ENCODE data around the gene POMT1. TPM values are rescaled to one million over a fixed set of nuclear protein-coding genes. Genes with fewer than 3 reads are reported as not detected.

Gene POMT1
- total and polyA plus RNA-seq, 2 experiments from 2014 or later: 20.2 to 32.4 TPM

DNA sequence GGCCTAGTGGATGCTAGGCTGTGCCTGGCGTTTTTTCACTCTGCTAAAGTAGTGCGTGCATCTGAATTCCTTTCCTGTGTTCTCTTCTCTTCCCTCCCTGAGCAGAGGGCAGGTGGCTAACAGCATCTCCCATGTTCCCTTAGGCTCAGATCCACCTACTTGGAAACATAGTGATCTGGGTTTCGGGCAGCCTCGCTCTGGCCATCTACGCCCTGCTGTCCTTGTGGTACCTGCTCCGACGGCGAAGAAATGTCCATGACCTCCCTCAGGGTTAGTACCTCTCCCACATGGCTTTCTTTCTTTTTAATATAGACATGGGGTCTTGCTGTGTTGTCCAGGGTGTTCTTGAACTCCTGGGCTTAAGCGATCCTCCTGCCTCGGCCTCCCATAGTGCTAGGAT, 18.5 kb downstream of the POMT1 start:
- Histone ChIP-seq H3K79me2 (replicated peaks; ENCODE audit: insufficient read depth) (no peaks in the 10 kb centered on the region), H2AFZ (no peak overlapping the region), H3F3A (replicated peaks; ENCODE audit: low read depth) (peaks cover 9% of the 10 kb centered on the region; the same call in 1 of the 2 replicates), H3K4me2 (no peak overlapping the region), H3K27ac (ENCODE audit: low read depth) (no peak overlapping the region), H3K36me3 (ENCODE audit: insufficient read depth) (peaks cover 8% of the 10 kb centered on the region), H3K9me2 (ENCODE audit: insufficient read depth) (no peaks in the 10 kb centered on the region), H3K27me3 (ENCODE audit: insufficient read depth) (no peaks in the 10 kb centered on the region), H3K4me1 (ENCODE audit: insufficient read depth) (no peaks in the 10 kb centered on the region), H4K20me1 (replicated peaks; ENCODE audit: insufficient read depth) (no peaks in the 10 kb centered on the region; the same call in 1 of the 2 replicates), H3K4me3 (no peak overlapping the region)
- TF ChIP-seq, protein P1, sequence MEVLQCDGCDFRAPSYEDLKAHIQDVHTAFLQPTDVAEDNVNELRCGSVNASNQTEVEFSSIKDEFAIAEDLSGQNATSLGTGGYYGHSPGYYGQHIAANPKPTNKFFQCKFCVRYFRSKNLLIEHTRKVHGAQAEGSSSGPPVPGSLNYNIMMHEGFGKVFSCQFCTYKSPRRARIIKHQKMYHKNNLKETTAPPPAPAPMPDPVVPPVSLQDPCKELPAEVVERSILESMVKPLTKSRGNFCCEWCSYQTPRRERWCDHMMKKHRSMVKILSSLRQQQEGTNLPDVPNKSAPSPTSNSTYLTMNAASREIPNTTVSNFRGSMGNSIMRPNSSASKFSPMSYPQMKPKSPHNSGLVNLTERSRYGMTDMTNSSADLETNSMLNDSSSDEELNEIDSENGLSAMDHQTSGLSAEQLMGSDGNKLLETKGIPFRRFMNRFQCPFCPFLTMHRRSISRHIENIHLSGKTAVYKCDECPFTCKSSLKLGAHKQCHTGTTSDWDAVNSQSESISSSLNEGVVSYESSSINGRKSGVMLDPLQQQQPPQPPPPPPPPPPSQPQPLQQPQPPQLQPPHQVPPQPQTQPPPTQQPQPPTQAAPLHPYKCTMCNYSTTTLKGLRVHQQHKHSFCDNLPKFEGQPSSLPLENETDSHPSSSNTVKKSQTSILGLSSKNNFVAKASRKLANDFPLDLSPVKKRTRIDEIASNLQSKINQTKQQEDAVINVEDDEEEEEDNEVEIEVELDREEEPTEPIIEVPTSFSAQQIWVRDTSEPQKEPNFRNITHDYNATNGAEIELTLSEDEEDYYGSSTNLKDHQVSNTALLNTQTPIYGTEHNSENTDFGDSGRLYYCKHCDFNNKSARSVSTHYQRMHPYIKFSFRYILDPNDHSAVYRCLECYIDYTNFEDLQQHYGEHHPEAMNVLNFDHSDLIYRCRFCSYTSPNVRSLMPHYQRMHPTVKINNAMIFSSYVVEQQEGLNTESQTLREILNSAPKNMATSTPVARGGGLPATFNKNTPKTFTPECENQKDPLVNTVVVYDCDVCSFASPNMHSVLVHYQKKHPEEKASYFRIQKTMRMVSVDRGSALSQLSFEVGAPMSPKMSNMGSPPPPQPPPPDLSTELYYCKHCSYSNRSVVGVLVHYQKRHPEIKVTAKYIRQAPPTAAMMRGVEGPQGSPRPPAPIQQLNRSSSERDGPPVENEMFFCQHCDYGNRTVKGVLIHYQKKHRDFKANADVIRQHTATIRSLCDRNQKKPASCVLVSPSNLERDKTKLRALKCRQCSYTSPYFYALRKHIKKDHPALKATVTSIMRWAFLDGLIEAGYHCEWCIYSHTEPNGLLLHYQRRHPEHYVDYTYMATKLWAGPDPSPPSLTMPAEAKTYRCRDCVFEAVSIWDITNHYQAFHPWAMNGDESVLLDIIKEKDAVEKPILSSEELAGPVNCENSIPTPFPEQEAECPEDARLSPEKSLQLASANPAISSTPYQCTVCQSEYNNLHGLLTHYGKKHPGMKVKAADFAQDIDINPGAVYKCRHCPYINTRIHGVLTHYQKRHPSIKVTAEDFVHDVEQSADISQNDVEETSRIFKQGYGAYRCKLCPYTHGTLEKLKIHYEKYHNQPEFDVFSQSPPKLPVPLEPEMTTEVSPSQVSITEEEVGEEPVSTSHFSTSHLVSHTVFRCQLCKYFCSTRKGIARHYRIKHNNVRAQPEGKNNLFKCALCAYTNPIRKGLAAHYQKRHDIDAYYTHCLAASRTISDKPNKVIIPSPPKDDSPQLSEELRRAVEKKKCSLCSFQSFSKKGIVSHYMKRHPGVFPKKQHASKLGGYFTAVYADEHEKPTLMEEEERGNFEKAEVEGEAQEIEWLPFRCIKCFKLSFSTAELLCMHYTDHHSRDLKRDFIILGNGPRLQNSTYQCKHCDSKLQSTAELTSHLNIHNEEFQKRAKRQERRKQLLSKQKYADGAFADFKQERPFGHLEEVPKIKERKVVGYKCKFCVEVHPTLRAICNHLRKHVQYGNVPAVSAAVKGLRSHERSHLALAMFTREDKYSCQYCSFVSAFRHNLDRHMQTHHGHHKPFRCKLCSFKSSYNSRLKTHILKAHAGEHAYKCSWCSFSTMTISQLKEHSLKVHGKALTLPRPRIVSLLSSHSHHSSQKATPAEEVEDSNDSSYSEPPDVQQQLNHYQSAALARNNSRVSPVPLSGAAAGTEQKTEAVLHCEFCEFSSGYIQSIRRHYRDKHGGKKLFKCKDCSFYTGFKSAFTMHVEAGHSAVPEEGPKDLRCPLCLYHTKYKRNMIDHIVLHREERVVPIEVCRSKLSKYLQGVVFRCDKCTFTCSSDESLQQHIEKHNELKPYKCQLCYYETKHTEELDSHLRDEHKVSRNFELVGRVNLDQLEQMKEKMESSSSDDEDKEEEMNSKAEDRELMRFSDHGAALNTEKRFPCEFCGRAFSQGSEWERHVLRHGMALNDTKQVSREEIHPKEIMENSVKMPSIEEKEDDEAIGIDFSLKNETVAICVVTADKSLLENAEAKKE (CRISPR knock-in tag; IDR thresholded peaks at IDR 0.05): no peak
- TF ChIP-seq STAT1 (IDR thresholded peaks at IDR 0.05; ENCODE audit: unreplicated experiment) (no peak), POLR2AphosphoS5 (IDR thresholded peaks at IDR 0.05; ENCODE audit: low read depth) (no peak), JUNB (IDR thresholded peaks at IDR 0.05; ENCODE audit: unreplicated experiment) (no peak), NANOG (IDR thresholded peaks at IDR 0.05; ENCODE audit: borderline replicate concordance) (no peak), ZNF114 (CRISPR knock-in tag; IDR thresholded peaks at IDR 0.05) (no peak)
- TF ChIP-seq, protein P2, sequence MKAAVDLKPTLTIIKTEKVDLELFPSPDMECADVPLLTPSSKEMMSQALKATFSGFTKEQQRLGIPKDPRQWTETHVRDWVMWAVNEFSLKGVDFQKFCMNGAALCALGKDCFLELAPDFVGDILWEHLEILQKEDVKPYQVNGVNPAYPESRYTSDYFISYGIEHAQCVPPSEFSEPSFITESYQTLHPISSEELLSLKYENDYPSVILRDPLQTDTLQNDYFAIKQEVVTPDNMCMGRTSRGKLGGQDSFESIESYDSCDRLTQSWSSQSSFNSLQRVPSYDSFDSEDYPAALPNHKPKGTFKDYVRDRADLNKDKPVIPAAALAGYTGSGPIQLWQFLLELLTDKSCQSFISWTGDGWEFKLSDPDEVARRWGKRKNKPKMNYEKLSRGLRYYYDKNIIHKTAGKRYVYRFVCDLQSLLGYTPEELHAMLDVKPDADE (IDR thresholded peaks at IDR 0.05): no peak
- DNase-seq (ENCODE audit: low spot score) (no peak), ATAC-seq (no peak)
- Mint-ChIP-seq H3K9me3 (no peaks in the 10 kb centered on the region), H3K27ac (no peak overlapping the region), H3K4me1 (no peaks in the 10 kb centered on the region), H3K4me3 (no peak overlapping the region), H3K27me3 (ENCODE audit: insufficient read depth, low read depth, poor library complexity) (peaks cover 17% of the 10 kb centered on the region), H3K36me3 (ENCODE audit: low read depth) (peaks cover 64% of the 10 kb centered on the region)

Measured in GM23338 (cell line).